HG02623 (cell line): ENCODE data around the gene COX7B.
"Not testable (repeated sequence)": the region's sequence is repeated elsewhere in the genome, so short reads cannot be mapped to it uniquely, and the experiment has no call there.

Source experiments
- ATAC-seq: cut with Tn5 transposase; IDR thresholded peaks from one replicate; pipeline ENCODE4 v1.9.1; 2021; ENCODE audit warnings: moderate library complexity; ENCODE audit not compliant: unreplicated experiment

The COX7B gene

DNA sequence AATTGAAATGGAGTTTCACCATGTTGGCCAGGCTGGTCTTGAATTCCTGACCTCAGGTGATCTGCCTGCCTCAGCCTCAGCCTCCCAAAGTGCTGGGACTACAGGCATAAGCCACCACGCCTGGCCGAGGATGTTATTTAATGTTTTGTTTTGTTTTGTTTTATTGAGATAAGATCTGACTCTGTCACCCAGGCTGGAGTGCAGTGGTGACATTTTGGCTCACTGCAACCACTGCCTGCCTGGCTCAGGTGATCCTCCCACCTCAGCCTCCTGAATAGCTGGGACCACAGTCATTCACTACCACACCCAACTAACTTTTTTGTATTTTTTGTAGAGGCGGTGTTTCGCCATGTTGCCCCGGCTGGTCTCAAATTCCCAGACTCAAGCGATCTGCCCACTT, 45.8 kb downstream of the COX7B start:
- ATAC-seq: not testable (repeated sequence)

DNA sequence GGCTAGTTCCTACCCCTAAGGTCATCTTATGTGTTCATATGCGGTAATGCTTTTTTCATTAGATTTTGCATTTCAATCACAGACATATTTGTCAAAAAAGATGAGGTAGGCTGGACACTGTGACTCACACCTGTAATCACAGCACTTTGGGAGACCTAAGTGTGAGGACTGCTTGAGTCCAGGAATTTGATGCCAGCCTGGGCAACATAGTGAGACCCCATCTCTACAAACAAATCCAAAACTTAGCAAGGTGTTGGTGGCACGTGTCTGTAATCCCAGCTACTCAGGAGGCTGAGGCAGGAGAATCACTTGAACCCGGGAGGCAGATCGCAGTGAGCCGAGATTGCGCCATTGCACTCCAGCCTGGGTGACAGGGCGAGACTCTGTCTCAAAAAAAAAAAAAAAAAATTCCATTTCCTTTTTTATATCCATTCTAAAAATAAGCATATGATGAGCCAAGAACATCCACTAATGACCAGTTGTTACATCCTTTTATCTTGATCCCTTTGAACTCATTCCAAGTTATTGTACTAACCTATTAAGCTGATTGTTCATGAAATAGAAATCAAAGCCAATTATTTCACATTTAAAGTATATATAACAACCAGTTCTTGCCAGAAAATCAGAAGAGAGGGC, 46.8 kb downstream of the COX7B start:
- ATAC-seq: no peak

DNA sequence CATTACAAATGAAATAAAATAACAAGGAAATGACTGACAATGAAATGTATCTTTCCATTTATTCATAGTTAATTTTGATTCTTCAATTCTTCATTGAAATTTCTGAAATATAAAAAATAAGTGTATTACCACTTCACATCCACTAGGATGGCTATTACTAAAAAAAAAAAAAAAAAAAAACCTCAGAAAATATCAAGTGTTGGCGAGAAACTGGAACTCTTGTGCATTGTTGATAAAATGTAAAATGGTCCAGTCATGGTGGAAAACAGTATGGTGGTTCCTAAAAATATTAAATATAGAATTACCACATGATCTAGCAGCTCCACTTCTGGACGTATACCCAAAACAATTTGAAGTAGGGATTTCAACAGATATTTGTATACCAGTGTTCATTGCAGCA, 47.3 kb downstream of the COX7B start:
- no peak for ATAC-seq

DNA sequence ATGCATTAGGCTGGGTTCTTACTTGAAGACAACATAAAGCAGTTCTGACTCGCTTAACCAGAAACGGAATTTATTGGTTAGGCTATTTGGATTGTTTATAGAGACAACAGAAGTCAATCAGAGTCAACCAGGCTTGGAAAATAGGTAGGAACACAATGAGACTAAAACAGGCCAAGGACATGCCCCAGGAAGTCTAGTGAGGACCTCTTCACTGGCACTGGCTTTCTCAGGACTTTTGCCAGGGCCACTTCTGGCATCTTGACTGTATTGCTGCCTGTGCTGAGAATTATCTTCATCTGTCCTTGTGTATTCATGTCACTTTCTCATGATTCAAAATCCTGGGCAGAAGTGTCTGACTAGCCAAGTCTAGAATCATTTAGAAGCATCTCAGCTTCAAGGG, 50.6 kb downstream of the COX7B start:
- no peak for ATAC-seq

DNA sequence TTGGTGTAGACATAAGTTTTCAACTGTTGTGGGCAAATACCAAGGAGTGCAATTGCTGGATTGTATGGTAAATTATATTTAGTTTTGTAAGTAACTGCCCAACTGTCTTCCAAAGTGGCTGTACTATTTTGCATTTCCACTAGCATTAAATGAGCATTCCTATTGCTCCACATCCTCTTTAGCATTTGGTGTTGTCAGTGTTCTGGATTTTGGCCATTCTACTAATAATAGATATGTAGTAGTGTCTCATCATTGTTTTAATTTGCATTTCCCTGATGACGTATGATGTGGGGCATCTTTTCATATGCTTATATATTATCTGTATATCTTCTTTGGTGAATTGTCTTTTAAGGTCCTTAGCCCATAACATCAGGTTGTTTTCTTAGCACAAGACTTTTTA, 52.9 kb downstream of the COX7B start:
- ATAC-seq: no peak

DNA sequence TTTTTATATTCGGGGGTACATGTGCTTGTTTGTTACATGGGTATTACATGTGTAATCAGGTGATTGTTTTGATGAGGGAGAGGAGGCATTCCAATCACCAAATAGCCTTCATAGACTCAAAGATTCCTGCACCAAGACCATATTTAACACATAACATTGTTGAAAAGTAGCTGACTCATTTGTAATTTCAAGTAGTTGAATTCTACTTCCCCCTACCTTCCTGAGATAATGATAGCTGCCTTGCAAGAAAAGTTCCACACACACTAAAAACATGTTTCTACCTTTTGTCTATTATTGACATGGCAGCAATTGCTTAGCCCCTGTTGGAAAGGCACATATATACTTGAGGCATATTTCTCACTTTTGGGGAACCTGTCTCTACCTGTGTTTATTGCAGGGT, 54.0 kb downstream of the COX7B start:
- no peak for ATAC-seq

DNA sequence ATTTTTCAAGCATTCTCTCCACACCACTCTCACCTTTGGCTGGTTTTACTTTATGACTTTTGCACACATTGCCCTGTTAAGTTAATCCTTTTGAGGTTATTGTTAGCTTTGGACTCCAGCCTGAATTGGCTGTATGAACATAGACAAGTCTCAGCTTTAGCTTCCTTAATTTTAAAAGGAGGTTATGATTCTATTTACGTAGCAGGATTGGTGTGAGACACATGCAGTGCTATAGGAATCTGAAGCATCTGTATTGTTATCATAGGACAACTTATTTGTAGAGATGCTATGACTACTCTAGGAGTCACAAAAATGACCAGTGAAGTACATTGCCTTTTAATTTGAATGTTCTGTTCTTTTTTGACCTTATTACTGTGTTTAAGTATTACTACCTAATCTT, 54.4 kb downstream of the COX7B start:
- no peak for ATAC-seq
